DMS114 treated with DMSO at 0.1 percent for 48 hours (cell line): Measurements from ENCODE around the gene PLK5.
"Not testable (repeated sequence)": the region's sequence is repeated elsewhere in the genome, so short reads cannot be mapped to it uniquely, and the experiment has no call there.

ENCODE experiments used
- DNase-seq: peaks from one replicate; lab custom pipeline; 2025; ENCODE audit not compliant: unreplicated experiment; lab: John Stamatoyannopoulos, UW

The PLK5 gene

DNA sequence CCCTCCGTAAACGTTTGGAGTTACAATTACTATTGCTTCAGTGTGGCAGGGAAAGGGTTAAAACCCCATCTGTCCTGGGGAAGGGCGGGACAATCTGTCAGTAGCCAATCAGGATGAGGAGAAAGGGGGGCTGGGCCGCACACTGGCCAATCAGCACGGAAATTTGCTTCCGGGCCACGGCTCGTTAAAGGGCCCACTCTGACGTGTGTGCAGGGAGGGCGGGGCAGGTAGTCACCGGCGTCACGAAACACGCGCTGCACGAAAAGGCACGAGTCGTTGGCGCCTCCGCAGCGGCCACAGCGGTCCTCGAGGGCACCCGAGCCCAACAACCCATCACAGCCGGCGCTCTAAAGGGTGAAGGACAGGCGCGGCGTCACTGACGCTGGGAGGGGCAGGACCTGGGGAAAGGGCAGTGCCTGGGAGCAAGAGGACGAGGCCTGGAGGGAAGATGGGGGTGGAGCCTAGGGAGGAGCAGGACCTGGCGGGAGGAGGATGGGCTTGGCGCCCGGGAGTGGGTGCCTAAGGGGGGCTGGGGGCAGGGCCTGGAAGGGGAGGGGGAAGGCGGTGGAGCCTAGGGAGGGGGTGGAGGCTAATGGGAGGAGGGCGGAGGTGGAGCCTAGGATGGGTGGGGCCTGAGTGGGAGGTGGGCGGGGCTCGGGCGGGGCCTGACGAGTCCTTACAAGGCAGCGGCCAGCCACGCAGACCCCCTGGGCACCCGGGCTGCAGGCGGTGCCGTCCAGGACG is 15.9 kb upstream of the PLK5 start:
- peak; percentile 60 for DNase-seq

DNA sequence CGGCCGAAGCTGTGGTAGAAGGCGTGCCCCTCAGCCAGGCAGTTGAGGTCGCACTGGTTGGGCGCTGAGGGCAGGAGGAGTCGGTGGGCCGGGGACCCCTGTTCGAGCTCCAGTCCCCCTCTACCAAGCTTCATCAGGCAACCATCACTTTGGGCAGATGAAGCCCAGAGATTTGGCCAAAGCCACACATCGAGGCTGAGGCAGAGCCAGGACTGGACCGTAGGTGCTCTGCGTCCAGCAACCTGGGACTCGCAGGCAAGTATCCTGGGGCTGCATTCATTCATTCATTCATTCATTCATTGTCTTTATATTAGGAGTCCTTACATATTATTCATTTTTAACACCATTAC is 15.4 kb upstream of the PLK5 start:
- DNase-seq, result no peak

DNA sequence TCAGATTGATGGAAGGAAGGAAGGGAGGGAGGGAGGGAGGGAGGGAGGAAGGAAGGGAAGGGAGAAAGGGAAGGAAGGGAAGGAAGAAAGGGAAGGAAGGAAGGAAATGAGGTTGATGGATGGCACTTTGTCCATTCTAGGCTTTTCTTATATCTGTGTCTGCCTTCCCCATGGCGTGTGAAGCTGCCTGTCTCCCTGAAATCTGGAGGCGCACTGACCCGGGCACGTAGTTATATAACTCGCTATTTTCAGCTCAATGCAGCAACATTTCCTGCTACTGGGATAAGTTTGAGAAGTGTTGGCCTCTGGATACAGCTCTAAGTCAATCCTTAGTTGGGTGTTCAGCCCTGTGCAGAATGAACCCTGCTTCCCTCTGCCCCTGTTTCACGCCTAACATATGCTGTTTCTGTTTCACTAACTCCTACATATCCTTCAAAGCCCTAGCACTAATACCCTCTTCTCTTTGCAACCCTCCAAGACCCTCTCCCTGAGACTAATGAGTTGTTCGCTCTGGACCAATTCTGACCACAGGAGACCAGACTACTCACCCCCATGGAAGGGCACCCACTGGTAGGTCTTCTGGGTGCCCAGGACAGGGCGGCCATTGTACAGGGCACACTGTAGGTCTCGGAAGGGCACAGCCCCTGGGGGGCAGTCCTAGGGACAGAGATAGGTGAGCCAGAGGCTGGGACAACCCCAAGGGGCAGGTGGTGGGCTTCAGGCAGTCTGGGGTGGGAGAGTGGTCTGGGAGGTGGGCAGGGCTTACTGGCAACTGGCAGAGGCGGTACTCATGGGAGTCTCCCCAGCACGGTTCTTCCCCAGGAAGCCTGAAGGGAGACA is 14.1 kb upstream of the PLK5 start:
- no peak for DNase-seq

DNA sequence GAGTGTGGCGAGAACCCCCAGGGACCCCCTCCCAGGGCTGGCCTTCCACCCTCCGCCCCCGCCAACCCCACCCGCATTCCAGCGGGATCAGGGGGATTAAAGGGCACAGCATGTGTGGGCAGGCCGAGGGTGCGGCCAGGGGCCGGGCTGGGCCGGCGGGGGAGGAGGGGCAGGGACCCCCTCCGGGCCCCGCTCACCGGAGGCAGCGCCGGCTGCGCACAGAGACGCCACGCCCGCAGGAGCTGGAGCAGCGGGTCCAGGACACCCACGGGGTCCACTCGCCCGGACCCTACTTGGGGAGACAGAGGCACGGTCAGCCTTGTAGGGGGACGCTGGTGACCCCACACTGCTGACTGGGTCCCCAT is 13.5 kb upstream of the PLK5 start:
- no peak for DNase-seq

DNA sequence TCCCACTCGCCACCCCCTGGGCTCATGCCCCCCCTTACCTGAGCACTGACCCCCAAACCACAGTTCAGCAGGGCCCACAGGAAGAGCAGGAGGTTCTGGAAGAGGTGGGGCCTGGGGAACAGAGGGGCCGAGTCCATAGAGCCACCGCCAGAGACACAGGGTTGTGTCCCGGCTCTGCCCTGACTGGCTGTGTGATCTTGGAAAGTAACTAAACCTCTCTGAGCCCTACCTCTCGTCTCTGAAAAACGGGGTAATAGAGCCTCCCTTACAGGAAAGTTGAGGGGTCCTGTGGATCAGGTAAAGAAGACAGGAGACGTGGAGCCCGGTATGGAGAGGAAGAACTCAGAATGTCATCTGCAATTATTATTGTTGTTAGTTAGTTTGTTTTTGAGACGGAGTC is 13.1 kb upstream of the PLK5 start:
- no peak for DNase-seq

DNA sequence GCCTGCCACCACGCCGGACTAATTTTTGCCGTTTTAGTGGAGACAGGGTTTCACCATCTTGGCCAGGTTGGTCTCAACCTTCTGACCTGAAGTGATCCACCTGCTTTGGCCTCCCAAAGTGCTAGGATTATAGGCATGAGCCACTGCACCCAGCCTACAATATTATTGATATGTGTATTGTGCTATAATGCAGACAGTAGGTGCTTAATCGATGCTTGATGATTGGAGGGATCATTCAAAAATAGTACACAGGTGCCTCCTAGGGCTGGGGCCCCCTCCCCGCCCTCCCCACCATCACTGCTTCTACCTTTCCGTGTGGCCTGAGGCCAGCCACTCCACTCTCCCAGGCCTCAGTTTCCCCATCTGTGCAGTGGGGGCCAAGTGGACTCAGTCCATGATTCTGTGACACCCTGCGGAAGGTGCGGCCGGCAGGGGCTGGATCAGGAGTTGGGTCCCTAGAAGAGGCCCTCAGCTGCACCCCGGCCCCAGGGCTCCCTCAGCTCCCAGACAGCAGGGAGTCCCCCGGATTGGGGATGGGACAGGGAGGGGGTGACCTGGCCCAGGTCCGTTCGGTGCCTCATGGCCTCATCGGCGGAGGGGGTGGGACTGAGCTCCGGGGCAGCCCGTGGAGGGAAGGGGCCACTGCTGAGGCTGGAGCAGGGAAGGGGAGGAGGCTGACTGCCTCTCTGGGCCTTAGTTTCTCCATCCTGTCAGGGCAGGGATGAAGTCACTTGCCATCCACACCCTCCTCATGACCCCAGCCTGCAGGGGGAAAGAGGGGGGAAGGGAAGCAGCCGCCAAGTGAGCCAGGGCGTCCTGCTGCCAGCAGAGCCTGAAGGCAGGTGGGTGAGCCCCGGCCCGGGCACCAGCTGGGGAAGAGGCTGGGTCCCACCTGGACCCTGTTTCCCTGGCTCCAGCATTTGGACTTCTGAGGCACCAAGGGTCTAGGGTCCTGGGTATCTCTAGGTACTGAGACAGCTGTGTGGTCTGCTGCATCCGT is 12.3 kb upstream of the PLK5 start:
- DNase-seq, result no peak

DNA sequence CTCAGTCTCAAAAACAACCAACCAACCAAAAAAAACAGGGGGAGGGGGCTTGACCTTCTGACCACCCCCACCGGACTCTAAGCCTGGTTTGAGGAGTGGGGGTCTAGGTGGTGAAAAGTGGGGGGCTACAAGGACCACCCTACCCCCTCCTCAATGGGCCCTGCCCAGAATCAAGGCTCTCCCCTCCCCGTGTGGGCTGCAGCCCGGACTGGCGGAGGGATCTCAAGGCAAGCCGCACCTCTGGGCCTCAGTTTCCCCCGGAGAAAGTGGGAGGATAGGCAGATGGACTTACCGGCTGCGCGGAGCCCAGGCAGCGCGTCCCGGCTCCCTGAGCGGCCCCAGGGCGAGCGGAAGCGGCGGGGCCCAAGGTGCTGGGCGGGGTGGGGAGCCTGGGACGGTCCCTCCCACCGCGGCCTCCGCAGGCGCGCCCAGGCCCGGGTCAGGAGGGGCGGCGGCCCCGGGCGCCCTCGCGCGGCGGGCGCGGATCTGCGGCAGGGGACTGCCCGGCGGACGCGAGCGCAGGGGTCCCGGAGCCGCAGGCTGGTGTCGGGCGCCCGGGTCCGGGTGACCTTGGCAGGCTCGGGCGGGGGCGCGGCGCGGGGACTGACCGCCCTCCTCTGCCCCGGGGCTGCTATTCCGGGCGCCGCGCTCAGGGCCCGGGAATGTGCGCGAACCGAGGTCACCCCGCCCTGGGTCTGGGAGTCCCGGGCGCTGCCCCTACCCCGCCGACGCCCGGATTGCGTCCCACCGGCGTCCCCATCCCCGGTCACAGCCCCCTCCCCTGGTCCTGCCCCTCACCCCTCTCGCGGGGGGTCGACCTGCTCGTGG is 11.0 kb upstream of the PLK5 start, which contains the start of gene ADAMTSL5:
ADAMTSL5 (minus strand) TSS at position 349 of the 828 bp plus-strand sequence. CDS start 2,076 bp downstream, outside the sequence.
- DNase-seq, result no peak

DNA sequence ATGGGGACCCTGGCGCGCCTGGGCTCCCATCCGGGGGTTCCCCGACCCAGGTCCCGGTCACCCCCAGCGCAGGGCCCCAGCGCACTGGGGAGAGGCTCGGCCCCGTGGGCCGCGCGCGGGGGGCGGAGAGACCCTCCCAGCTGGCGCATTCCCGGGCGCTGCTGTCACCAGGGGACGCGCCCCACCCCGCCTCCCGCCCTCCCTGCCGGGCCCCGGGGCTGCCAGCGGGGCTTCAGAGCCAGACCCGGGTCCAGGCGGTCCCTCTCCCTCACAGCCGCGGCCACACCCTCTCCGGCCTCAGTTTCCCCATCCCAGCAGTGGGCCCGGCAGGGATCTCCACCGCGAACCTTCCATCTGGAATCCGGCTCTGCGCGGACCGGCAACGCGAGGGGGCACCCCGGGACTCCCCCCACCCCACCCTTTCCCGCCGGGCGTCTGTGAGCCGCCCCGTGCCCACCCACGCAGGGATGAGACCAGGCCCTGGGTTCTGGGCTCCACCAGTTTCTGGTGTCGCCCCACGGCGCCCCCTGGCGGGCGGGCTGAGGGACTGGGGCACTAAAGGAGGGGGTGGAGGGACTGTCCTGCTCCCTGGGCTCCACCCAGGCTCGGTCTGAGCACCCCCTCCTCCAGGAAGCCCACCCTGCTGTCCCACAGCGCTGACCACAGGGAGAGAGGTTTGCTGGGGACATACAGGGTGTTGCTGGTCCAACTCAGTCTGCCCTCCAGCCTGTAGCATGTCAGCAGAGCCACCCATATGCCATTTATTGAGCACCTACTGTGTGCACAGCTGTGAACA is 10.2 kb upstream of the PLK5 start:
- no peak for DNase-seq

DNA sequence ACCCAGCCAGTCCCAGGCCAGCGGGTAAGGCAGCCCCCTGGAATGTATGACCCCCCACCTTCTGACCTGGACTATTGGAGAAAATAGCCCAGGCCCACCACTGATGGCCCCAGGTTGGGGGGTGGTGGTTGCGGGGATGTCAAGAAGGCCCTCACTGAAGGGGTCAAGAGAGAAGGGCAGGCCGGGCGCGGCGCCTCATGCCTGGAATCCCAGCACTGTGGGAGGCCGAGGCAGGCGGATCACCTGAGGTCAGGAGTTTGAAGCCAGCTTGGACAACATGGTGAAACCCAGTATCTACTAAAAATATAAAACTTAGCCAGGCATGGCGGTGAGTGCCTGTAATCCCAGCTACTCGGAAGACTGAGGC is 9.6 kb upstream of the PLK5 start:
- no peak for DNase-seq

DNA sequence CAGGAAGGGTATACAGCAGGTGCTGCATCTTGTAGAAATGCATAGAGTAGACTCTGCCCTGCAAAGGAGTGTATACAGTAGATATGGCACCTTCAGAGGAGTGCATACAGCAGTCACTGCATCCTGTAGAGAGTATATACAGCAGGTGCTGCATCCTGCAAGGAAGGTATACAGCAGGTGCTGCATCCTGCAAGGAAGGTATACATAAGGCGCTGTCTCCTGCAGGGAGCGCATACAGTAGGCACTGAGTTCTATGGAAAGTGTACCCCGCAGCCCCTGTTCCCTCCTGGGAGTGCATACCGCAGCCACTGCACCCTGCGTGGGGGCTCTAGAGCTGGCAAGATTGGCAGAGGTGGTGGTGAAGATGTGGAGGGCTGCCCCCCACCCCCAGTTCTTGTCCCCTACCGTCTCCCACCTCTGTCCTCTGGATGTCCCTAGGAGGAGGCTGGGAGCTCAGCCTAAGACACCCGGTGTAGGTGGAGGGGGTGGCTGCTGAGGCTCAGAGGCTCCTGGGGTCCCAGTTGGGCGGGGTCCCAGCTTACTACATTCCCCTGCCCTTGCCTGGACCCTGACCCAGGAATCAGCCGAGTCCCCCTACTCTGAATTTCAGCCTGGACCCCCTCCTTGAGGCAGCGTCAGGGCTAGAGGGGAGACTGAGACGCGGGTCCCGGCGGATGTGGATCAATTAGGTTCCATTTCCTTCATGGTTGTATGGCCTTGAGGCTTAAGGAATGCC is 8.7 kb upstream of the PLK5 start:
- no peak for DNase-seq

DNA sequence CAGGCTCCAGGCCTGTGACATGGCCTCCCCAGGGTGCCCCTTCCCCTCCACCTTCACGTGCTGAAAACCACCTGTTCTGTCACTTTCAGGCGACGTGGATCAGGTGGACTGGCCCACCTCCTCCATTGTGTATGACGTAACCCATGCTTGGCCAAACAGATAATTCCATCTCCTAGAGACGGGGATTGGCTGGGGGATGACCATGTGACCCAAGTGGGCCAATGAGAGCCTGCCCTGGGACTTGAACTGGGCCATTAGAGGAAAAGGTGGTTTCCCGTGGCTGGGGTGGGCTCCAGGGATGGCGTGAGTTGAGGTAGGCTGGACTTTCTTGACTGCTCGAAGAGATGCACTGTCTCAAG is 7.5 kb upstream of the PLK5 start:
- no peak for DNase-seq

DNA sequence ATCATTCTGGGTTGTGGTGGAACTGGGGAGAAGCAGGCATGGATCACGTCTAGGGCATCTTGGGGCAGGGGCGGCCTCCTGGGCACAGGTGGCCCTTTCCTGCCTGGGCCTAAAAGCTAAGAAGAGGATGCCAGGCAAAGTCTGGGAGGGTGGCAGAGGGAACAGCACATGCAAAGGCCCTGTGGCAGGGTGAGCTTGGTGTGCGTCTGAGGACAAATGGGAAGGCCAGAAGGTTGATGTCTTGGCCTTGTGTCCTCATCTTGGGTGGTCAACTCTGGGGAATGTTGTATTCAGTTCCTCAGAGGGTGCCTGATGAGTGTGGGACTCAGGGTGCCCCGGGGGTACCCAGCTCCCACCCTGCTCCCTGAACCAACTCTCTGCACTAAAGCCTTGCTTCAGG is 5.4 kb upstream of the PLK5 start:
- no peak for DNase-seq

DNA sequence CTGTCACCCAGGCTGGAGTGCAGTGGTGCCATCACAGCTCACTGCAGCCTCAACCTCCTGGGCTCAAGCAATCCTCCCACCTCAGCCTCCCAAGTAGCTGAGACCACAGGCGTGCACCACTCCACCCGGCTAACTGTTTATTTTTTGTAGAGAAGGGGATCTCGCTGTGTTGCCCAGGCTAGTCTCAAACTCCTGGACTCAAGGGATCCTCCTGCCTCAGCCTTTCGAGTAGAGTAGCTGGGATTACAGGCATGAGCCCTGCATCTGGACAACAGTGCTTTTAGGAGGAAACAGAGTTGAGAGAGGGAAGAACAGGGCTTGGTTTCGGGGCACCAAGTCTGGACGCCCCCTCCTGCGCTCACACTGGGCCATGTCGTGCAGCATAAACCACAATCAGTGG is 4.1 kb upstream of the PLK5 start:
- DNase-seq, result not testable (repeated sequence)

DNA sequence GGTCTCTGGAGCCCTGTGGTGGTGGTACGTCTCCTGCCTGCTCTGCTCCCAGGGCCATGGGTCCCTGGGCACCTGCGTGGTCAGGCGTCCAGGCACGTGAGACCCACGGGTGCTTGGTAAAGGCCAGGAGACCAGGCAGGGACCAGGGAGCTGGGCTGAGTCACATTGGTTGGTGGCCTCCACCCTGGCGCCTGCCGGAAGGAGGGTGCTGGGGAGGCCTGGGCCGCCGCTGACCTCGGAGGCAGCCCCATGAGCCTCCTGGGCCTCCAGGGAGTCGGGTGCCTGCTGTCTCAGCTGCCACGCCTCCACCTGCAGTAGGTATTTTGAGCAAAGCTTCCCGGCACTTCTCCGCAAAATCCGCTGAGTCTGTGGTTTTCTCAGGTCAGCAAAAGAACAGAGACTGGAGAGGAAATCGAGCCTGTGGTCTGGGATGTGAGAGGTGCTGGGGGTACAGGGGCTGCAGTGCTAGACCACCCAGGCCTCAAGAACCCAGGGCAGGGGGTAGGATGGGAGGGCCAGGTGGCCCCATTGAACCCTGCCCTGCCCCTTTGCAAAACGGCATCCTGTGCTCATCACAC is 3.6 kb upstream of the PLK5 start:
- DNase-seq, result no peak

DNA sequence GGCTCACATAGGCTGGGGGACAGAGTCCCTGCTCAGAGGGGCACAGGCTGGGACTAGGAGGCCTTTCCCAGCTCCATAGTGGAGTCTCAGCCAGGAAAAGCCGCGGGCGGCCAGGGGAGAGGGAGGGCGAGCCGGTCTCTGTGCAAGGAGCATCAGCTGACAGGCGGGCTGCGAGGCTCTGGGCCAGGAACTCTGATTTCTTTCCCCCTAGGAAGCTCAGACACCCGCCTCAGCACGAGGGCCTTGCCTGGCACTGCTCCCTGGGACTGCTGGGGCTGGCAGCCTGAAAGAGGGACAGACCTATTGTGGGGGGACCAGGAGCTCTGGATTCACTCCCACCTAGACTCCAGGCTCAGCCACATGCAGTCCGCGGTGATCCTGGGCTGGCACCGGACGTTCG is 2.2 kb upstream of the PLK5 start:
- DNase-seq, result no peak

DNA sequence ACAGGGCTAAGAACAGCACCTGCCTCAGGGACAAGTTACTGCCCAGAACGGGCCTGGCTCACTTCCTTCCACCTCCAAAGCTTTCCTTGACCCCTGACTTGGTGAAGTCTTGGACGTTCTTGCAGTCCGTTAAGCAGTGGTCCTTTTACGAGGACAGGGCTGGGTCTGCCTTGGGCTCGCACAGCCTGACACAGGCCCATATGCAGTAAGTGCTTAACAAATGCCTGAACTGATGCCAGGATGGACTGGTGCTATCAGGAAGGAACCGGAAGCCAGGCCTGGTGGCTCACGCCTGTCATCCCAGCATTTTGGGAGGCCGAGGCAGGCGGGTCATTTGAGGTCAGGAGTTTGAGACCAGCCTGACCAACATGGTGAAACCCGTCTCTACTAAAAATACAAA is 1.8 kb upstream of the PLK5 start:
- DNase-seq, result no peak

DNA sequence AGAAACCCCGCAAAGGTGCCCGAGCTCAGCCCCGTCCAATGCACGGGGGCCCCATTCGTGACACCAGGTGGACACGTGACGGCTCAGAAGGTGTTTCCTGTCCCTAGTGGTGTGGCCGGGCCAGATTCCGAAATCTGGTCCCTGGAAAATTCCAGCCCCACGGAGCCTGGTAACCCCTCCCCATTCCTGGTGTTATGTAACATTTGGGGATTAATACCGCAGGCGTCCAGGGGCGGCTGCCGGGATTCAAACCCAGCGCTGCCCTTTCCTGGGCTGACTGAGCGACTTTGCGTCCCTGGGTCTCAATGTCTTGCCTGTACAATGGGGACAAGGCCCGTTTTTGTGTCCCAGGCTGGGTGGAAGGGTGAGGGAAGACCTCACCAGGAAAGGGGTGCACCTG is 1.0 kb upstream of the PLK5 start:
- DNase-seq, result no peak

DNA sequence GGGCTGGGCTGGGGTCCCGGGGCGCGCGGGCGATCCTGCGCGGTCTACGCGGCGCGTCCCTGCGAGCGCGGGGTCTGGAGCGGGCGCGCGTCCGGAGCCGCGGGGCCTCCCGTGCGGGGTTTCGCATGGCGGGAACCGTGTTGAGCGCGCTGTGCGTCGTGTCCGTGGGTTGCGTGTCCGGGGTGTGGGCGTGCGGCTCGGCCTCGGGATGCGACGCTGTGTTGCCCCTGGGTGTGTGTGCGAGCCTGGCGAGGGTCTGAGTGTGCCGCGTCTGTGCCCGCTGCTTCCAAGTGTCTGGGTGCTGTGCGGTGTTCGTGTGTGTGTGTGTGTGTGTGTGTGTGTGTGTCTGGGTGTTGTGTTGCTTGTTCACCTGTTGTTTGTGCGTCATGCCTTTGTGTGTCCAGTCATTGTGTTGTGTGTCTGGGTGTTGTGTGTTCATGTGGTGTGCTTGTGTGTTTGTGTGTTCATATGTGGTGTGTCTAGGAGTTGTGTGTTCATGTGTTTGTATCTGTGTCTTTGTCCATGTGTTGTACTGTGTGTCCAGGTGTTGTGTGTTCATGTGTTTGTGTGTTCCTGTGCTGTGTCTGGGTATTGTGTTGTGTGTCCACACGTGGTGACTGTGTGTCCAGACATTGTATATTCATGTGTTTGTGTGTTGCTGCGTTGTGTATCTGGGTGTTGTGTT is 552 bp downstream of the PLK5 start:
- no peak for DNase-seq
